HG03571 (cell line): Measurements from ENCODE around the gene OR56A3.
"Not testable (repeated sequence)": the region's sequence is repeated elsewhere in the genome, so short reads cannot be mapped to it uniquely, and the experiment has no call there.

Experiments used
- ATAC-seq: cut with Tn5 transposase; IDR thresholded peaks from one replicate; pipeline ENCODE4 v1.9.1; 2021; ENCODE audit not compliant: unreplicated experiment

The OR56A3 gene

DNA sequence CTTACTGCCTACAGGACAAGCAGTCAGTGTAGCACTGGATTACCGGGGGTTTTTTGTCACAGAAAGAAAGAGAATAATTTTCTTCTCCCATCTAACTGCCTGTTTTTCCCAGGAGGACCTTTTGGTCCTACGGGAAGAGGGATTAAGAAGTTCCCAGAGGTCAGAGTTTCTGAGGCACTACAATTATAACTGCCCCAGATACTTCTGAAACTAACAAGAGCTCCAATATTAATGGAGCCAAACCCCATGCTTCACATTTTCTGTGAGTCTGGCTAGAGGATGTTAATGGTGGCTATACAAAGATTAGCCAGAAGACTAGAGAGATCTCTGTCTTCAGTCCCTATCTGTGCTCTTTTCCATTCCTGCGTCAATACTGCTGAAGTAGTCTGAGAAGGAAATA lies at the start of gene OR56A3:
OR56A3 (plus strand) TSS at position 301 of the 400 bp plus-strand sequence. CDS start 5,096 bp downstream, outside the sequence.
- no peak for ATAC-seq

- no peak for ATAC-seq
Observed at GRCh38 chr11:5892908-5893307, 49.1 kb upstream of the OR56A3 start, which contains the start of gene OR52E5. Gene OR52E5, plus strand, starts transcription at chr11:5893208. Its CDS starts 7,569 bp downstream, at chr11:5900777.

GRCh38 chr11:5899534-5899933 lies 42.5 kb upstream of the OR56A3 start:
- ATAC-seq, result no peak

DNA sequence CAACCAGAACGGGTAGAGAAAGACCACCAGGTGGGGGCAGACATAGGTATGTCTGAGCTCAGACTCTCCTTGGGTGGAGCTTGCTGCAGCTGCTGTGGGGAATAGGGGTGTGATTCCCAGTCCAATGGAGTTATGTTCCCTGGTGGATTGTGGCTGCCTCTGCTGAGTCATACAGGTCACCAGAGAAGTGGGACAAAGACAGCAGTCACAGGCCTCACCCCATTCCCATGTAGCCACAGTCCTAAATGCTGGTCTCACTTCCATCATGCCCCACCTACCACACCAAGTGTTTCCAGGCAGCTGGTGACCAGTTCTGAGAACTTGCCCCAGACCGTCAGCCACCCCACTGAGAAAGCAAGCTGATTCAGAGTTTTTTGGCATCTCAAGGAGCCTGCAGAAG lies 31.5 kb upstream of the OR56A3 start:
- ATAC-seq, result no peak

GRCh38 chr11:5922749-5923426 lies 19.2 kb upstream of the OR56A3 start:
- ATAC-seq, result peak; percentile 86

- no peak for ATAC-seq
Observed at GRCh38 chr11:5923427-5923776, 18.6 kb upstream of the OR56A3 start.

- ATAC-seq, result no peak
Observed at GRCh38 chr11:5923794-5924193, 18.3 kb upstream of the OR56A3 start.

DNA sequence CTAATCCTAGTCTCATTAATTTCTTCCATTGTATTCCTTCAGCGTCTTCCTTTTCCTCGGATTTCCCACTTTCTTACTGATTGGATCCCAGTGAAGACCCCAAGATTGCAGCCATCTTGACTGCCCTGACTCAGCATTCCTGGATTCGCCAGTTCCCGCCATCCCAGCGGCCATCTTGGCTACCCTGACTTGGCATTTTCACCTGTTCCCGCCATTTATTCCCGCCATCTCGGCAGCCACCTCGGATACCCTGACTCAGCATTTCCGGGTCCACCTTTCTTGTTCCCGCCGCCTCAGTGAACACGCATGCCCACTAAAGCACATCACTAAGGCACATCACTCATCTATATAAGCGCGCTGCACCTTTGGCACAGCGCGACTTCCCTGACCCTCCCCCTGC lies 13.8 kb upstream of the OR56A3 start:
- ATAC-seq, result no peak

GRCh38 chr11:5928811-5929210 lies 13.2 kb upstream of the OR56A3 start:
- ATAC-seq, result no peak

DNA sequence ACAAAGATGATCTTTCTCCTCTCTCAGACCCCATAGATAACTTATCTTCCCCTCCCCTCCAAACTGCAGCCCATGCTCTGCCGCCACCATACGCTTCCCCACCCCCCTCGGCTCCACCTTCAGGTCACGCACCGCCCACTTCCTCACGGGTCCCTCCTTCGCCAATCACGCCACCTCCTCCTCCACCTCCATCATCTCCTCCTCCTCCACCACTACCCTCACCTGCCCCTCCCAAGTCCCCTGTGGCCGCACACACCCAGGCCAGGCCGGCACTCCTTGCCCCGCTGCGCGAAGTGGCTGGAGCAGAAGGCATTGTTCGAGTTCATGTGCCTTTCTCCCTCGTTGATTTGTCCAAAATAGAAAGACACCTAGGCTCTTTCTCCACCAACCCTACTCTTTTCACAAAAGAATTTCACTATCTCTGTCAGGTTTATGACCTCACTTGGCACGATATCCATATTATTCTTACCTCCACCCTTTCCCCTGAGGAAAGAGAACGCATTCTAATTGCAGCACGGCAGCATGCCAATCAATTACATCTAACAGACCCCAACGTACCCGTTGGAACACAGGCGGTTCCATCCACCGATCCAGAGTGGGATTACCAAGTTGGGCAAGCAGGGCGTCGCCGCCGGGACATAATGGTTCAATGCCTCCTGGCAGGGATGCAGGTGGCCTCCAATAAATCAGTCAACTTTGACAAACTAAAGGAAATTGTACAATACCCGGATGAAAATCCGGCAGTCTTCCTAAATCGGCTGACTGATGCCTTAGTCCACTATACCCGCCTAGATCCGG lies 12.3 kb upstream of the OR56A3 start:
- no peak for ATAC-seq

GRCh38 chr11:5930614-5931013 lies 11.4 kb upstream of the OR56A3 start:
- ATAC-seq, result no peak

GRCh38 chr11:5931061-5931460 lies 11.0 kb upstream of the OR56A3 start:
- ATAC-seq, result no peak

DNA sequence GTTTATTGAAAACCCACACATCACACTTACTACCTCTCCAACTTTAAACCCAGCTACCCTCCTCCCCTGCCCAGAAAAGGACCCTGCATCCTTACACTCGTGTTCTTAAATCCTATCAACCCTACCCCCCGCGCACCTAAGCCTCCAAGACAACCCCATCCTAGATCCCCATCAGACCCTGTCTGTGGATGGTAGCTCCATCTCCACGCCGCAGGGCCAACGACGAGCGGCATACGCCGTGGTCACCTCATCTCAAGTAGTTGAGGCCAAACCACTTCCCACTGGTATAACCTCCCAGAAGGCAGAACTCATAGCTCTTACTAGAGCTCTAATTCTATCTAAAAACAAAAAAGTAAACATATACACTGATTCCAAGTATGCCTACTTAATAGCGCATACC lies 9.4 kb upstream of the OR56A3 start:
- ATAC-seq, result no peak

- no peak for ATAC-seq
Observed at GRCh38 chr11:5933116-5933515, 8.9 kb upstream of the OR56A3 start.

DNA sequence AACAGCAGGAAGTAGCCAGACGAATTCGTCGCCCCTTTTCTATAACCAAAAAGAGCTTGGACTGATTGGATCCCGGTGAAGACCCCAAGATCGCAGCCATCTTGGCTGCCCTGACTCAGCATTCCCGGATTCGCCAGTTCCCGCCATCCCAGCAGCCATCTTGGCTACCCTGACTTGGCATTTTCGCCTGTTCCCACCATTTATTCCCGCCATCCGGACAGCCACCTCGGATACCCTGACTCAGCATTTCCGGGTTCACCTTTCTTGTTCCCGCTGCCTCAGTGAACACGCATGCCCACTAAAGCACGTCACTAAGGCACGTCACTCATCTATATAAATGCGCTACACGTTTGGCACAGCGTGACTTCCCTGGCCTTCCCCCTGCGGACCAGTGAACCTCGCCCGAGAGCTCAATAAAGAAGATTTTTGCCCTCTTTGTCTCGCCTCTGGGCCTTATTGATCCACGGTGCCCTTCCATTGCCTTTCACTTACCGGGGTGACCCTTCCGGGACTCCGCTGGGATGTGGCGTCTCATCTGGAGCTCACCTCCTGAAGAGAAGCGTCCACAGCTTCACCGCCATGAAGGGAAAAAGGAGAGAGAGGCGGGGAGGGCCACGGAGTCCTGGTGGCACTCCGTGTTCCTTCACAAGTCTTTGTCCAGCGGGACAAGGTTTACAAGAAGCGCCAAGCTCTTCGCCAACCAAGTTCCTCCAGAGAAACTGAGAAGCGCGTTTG lies 4.0 kb upstream of the OR56A3 start:
- ATAC-seq, result no peak

- ATAC-seq, result no peak
Observed at GRCh38 chr11:5938603-5938965, 3.5 kb upstream of the OR56A3 start.

GRCh38 chr11:5940748-5941147 lies 1.3 kb upstream of the OR56A3 start:
- no peak for ATAC-seq

DNA sequence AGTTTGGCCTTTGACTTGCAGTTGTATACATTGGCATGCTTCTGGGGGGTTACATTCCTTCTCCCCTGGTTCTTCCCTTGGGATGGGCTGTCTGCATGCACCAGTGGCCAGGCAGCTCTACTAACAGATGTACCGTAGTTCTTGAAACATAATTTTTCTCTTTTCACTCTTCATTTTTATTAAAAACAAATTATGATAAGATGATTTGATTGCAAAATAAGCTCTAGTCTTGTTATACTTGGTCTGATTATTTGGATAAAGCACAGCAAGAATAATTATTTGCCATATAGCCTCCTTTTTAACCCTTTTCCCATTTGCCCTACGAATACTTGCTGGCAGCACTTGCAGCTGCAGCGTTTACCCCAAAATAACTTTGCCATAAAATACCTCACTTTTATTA lies 13.5 kb downstream of the OR56A3 start:
- ATAC-seq, result no peak

- not testable (repeated sequence) for ATAC-seq
Observed at GRCh38 chr11:5960704-5961320, 18.8 kb downstream of the OR56A3 start.

DNA sequence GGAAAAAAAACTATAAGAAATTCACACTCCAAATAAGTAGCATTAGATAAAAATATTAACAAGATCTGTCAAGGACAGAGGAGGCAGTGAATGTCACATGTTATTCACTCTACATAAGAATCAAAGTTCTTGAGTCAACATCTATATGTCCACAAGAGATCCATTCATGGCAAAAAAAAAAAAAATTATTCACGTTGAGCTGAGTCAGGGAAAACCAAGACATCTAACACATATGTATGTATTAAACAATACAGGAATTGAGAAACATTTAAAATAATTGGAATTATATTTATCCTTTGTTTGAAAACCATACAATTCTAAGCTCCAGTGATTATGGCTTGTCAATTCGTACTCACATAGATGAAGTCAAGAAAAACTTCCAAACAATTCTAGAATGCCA lies 24.9 kb downstream of the OR56A3 start:
- no peak for ATAC-seq

GRCh38 chr11:5967708-5968107 lies 25.7 kb downstream of the OR56A3 start:
- ATAC-seq, result no peak
